ENCODE results near the gene ADGRD2.

ADGRD2 gene

GRCh38 chr9:124457079-124457886 is 7.0 kb downstream of the ADGRD2 start:
- DNase-seq (ENCODE audit: low spot score) = no peak

DNA sequence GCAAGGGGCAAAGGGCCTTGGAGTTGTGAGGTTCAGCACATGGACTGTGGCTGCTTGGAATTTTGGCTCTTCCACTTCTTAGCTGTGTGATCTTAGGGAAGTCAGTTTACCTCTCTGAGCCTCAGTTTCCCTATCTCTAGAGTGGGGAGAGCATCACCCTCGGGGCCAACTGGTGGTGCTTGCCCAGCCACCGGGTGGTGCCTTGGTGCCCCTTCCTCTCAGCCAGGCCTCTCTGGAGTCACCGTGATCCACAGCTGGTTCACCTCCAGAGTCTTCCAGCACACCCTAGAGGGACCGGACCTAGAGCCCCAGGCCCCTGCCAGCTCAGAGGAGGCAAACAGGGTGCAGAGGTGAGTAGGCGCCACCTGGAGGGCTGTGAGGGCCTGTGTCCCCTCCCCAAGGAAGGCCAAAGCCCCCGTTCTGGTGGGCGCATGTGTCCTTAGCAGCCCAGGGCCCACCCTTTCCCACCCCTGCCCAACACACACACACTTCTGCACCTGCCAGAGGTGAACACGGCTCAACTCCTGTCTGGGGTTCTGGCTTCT is 7.7 kb downstream of the ADGRD2 start:
- no peak for DNase-seq (ENCODE audit: low spot score)

DNA sequence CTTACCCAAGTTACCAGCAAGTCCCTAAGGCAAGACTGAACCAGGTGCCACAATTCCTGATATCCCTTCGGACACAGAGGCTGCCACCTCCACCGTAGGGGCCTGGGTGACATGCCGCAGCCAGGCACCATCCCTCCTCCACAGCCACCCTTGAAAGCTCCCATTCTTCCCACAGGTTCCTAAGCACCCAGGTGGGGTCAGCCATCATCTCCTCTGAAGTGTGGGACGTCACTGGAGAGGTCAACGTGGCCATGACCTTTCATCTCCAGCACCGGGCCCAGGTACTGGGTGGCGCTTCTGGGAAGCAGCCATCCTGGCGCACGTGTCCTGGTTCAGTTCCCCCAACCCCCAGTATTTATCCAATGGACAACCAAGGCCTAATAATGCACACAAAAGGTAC is 8.2 kb downstream of the ADGRD2 start:
- no peak for DNase-seq (ENCODE audit: low spot score)

GRCh38 chr9:124462739-124463138 is 12.5 kb downstream of the ADGRD2 start:
- no peak for DNase-seq (ENCODE audit: low spot score)

DNA sequence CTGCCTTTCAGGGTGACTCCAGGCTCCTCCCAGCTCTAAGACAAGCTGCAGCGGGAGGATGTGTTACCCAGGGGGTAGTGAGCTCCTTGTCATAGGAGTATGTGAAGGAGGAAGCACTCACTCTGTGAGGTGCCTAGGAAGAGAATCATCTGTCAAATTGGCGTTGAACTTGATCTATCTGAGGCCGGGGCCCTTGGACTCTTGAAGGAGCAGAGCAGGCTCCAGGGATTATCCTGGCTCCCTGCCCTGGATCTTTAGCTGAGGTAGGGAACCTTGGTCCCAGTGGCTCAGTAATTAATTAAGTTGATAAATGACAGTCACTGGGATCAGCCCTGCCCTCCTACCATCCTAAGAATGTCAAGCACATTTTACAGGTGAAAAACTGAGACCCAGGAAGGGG is 15.5 kb downstream of the ADGRD2 start:
- DNase-seq (ENCODE audit: low spot score) = no peak

- DNase-seq (ENCODE audit: low spot score) = no peak
Measured at GRCh38 chr9:124467410-124468060, 17.3 kb downstream of the ADGRD2 start.

GRCh38 chr9:124468061-124468740 is 17.9 kb downstream of the ADGRD2 start:
- no peak for DNase-seq (ENCODE audit: low spot score)

DNA sequence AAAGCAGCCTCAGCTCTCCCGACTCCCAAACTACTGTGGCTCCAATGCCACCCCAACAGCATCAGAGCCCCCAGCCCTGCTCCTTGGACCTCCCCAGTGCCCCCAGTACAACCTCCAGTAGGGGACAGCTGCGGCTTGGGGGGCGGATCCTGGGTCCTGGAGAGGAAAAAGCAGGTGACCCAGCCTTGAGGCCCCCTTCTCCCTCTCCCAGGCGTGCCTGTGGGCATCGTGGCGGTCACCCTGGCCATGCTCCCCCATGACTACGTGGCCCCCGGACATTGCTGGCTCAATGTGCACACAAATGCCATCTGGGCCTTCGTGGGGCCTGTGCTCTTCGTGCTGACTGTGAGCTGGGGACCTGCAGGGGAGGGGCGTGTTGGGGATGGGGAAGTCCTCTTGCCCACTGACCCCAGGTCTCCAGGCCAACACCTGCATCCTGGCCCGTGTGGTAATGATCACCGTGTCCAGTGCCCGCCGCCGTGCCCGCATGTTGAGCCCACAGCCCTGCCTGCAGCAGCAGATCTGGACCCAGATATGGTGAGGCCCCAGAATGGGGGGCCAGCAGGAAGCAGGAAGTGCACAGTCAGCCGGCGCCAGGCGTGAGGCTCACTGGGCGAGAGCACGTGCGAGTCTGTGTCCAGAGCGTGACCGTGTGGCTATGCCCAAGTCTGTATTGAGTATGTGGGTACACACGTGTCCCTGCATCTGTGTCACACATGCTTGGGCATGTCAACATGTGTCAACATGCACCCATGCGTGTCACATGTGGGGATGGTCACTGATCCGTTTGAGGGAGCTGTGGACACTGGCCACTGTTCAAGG is 19.0 kb downstream of the ADGRD2 start:
- DNase-seq (ENCODE audit: low spot score) = no peak

- DNase-seq (ENCODE audit: low spot score) = no peak
Measured at GRCh38 chr9:124470306-124470705, 20.1 kb downstream of the ADGRD2 start.

- DNase-seq (ENCODE audit: low spot score) = no peak
Measured at GRCh38 chr9:124470726-124471125, 20.5 kb downstream of the ADGRD2 start.

- no peak for DNase-seq (ENCODE audit: low spot score)
Measured at GRCh38 chr9:124471761-124472160, 21.5 kb downstream of the ADGRD2 start.

GRCh38 chr9:124472770-124473169 is 22.5 kb downstream of the ADGRD2 start:
- no peak for DNase-seq (ENCODE audit: low spot score)

- DNase-seq (ENCODE audit: low spot score) = no peak
Measured at GRCh38 chr9:124473310-124473709, 23.1 kb downstream of the ADGRD2 start.

- DNase-seq (ENCODE audit: low spot score) = no peak
Measured at GRCh38 chr9:124474151-124474550, 23.9 kb downstream of the ADGRD2 start.

DNA sequence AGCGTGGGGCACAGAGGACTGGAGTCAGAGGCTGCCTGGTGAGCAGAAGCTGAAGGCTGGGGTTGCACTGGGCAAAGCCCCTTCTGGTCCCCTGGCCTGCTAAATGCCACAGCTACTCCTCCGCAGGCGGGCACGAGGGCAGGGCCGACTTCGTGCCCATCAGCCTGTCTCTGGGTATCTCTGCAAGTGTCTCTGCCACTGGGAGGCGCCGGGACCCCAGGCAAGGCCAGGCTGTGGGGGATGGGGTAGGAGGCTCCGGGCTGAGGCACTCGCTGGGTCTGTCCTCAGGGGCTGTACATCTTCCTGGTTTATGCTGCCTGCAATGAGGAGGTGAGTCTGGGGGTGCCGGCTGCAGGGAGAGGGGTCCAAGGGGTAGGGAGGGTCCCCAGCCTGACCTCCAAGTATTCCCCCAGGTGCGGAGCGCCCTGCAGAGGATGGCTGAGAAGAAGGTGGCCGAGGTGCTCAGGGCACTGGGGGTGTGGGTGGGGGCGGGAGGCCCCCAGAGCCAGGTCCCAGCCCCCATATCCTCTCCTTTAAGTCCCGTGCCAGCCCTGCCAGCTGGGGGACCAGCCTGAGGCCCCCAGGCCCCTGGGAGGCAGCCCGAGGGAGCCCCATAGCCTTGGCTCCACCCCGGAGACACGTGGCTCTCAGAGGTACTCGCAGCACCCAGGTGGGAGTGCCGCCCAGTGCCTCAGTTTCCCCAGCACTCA is 25.1 kb downstream of the ADGRD2 start:
- DNase-seq (ENCODE audit: low spot score) = no peak

DNA sequence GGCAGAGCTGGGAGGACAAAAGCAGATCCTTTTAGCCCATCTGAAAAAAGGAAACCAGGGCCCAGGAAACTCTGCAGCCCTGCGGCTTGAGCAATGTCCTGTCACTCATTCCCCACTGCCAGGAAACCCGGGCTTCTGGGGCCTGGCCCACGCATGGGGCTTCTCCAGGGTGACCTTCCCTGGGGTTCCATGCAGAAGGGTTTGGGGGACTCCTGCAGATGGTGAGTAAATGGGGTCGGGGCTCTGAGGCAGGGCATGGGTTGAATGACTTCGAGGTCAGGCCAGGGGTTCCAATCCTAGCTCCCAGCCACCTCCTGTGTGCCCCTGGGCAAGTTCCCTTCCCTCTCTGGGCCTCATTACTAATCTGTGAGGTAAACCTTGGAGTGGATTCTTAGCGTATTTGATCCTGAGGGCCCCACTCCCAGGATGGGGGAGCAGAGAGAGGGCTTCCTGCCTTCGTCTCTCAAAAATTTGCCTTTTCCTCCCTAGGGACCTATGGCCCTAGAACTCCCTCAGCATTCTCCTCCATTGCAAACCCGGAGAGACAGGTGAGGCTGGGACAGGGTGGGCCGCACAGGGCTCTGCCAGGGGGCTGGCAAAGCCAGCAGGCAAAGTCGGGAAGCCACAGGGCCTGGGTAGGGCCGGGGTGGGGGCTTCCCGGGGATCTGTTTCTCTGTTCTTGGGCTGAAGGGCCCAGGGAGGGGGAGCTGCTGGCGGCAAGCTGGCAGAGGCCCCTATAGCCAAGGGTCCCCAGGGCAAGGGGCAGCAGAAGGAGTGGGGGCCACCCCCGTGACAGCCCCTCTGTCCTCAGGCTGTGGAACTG is 25.8 kb downstream of the ADGRD2 start:
- DNase-seq (ENCODE audit: low spot score) = no peak

DNA sequence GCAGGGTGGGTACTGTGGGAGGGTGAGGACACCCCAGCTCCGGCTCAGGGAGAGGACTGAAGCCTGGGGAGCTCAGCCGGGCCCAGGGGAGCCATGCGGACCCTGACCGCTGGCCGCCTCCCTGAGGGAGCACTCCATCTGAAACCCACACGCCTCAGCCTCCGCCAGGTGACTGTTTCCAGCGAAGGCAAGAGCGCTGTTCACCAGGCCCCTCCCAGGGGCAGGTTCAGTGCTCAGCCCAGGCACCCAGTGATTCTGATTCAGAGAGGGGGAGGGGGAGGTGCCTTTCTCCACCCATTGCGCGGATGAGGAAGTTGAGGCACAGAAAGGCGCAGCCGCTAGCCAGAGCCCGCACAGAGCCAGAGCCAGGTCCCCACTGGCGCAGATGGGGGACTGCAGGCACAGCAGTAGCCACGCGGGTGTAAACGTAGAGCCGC is 27.0 kb downstream of the ADGRD2 start:
- no peak for DNase-seq (ENCODE audit: low spot score)

GRCh38 chr9:124477648-124478285 is 27.5 kb downstream of the ADGRD2 start:
- no peak for DNase-seq (ENCODE audit: low spot score)

GRCh38 chr9:124478354-124478753 is 28.1 kb downstream of the ADGRD2 start:
- no peak for DNase-seq (ENCODE audit: low spot score)

DNA sequence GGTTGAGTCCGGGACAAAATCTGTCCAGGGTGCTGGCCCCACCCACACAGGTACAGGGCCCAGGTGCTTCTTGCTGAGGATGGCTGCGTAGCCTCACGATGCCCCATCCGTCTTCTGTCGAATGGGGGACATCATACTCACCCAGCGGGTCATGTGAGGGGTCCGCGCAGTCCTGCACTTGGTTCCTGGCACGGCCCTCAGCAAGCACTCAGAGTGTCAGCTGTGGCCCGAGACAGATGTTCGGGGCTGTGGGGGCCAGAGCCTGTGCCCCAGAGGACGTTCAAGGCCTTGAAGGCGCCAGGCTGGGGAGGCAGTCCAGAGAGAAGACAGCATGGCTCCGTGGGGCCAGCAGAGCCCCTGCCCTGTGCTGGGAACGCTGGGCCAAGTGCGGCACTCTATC is 29.1 kb downstream of the ADGRD2 start:
- DNase-seq (ENCODE audit: low spot score) = no peak
